Natural killer cell treated with Interleukin-12 subunit alpha and Interleukin-12 subunit beta and Interleukin-15 and Interleukin-18, amount 100 ng/mL, for 72 hours (primary cell): ENCODE results near the gene SFMBT2. TPM values are rescaled to one million over a fixed set of nuclear protein-coding genes. Genes with fewer than 3 reads are reported as not detected.

ENCODE experiments used
- ATAC-seq, 2 donors: fragments of 150-1000 bp; cut with Tn5 transposase in 1 of 2; sonication (Bioruptor Pico), chemical (Tn5 transposase) in 1 of 2; 2 replicates each; pipeline ENCODE4 v1.10.0; 2021
- DNase-seq: peaks from one replicate; pipeline ENCODE4 v3.0.0; 2022; ENCODE audit warnings: low spot score
- H3K27ac Mint-ChIP-seq, 2 donors: 1 replicate in 1 of 2; 2 replicates in 1 of 2; pipeline ENCODE4 v1.8.0; 2022; ENCODE audit warnings: mixed read lengths in 2 of 2, mild to moderate bottlenecking in 1 of 2, moderate library complexity in 1 of 2
- H3K27me3 Mint-ChIP-seq, 2 donors: 1 replicate in 1 of 2; 2 replicates in 1 of 2; pipeline ENCODE4 v1.8.0; 2022; ENCODE audit warnings: mixed read lengths in 2 of 2
- H3K36me3 Mint-ChIP-seq: one replicate; pipeline ENCODE4 v1.8.0; 2022; ENCODE audit warnings: mixed read lengths
- H3K4me1 Mint-ChIP-seq, 2 donors: 1 replicate in 1 of 2; 2 replicates in 1 of 2; pipeline ENCODE4 v1.8.0; 2022; ENCODE audit warnings: low read depth in 2 of 2, mixed read lengths in 2 of 2, mild to moderate bottlenecking in 1 of 2
- H3K4me3 Mint-ChIP-seq: one replicate; pipeline ENCODE4 v1.8.0; 2022; ENCODE audit warnings: mixed read lengths
- H3K9me3 Mint-ChIP-seq: 2 replicates; pipeline ENCODE4 v1.8.0; 2022; ENCODE audit warnings: mixed read lengths
- total RNA-seq, 2 donors: library from RNA; stranded (reverse); gene quantifications; one replicate each; pipeline ENCODE4 v1.2.3, GENCODE V29; 2022

Gene SFMBT2
- total RNA-seq, 2 donors from 2014 or later, result 94.9 to 101 TPM

GRCh38 chr10:7361316-7361715 is 49.5 kb downstream of the SFMBT2 start:
- peaks cover 5% of the 10 kb centered on the region for H3K9me3 Mint-ChIP-seq
- no peak overlapping the region for H3K27ac Mint-ChIP-seq
- ATAC-seq, result no peak
- peaks cover 53 to 62% of the 10 kb centered on the region in 2 donors for H3K4me1 Mint-ChIP-seq
- no peak overlapping the region for H3K4me3 Mint-ChIP-seq
- no peaks in the 10 kb centered on the region for H3K27me3 Mint-ChIP-seq
- peaks cover 56% of the 10 kb centered on the region for H3K36me3 Mint-ChIP-seq
- no peak for DNase-seq

- Mint-ChIP-seq H3K4me3 (no peak overlapping the region), H3K9me3 (peaks cover 5% of the 10 kb centered on the region), H3K27ac (peak overlapping the region in 1 of 2 donors; percentile 37), H3K27me3 (no peaks in the 10 kb centered on the region), H3K4me1 (peaks cover 42 to 58% of the 10 kb centered on the region in 2 donors), H3K36me3 (peaks cover 46% of the 10 kb centered on the region)
- ATAC-seq (no peak), DNase-seq (no peak)
These were observed 50.9 kb downstream of the SFMBT2 start for GRCh38 chr10:7359954-7360353.

- ATAC-seq, result no peak
- Mint-ChIP-seq H3K27ac (peak overlapping the region in 1 of 2 donors; percentile 28), H3K9me3 (peaks cover 5% of the 10 kb centered on the region), H3K4me1 (peaks cover 40 to 56% of the 10 kb centered on the region in 2 donors), H3K27me3 (no peaks in the 10 kb centered on the region), H3K4me3 (no peak overlapping the region), H3K36me3 (peaks cover 45% of the 10 kb centered on the region)
- no peak for DNase-seq
These were observed 51.5 kb downstream of the SFMBT2 start for GRCh38 chr10:7359356-7359755.

- peaks cover 5% of the 10 kb centered on the region for H3K9me3 Mint-ChIP-seq
- DNase-seq, result no peak
- no peak for ATAC-seq
- no peaks in the 10 kb centered on the region for H3K27me3 Mint-ChIP-seq
- peak overlapping the region in 1 of 2 donors; percentile 23 for H3K27ac Mint-ChIP-seq
- no peak overlapping the region for H3K4me3 Mint-ChIP-seq
- peaks cover 26% of the 10 kb centered on the region for H3K36me3 Mint-ChIP-seq
- H3K4me1 Mint-ChIP-seq, result peaks cover 34 to 45% of the 10 kb centered on the region in 2 donors
These were observed 53.6 kb downstream of the SFMBT2 start for GRCh38 chr10:7357193-7357592.

- Mint-ChIP-seq H3K9me3 (peaks cover 5% of the 10 kb centered on the region), H3K27me3 (no peaks in the 10 kb centered on the region), H3K4me3 (no peak overlapping the region), H3K36me3 (peaks cover 24% of the 10 kb centered on the region), H3K27ac (no peak overlapping the region), H3K4me1 (peaks cover 42 to 52% of the 10 kb centered on the region in 2 donors)
- DNase-seq, result no peak
- peak in 1 of 2 donors; percentile 53 for ATAC-seq
These were observed 56.3 kb downstream of the SFMBT2 start for GRCh38 chr10:7354330-7355047.

GRCh38 chr10:7351894-7352293 is 58.9 kb downstream of the SFMBT2 start:
- H3K27me3 Mint-ChIP-seq, result no peaks in the 10 kb centered on the region
- peaks cover 42 to 46% of the 10 kb centered on the region in 2 donors for H3K4me1 Mint-ChIP-seq
- H3K36me3 Mint-ChIP-seq, result peaks cover 17% of the 10 kb centered on the region
- H3K9me3 Mint-ChIP-seq, result no peaks in the 10 kb centered on the region
- H3K4me3 Mint-ChIP-seq, result no peak overlapping the region
- ATAC-seq, result peak in 1 of 2 donors; percentile 48
- H3K27ac Mint-ChIP-seq, result no peak overlapping the region
- no peak for DNase-seq

GRCh38 chr10:7350541-7351195 is 60.2 kb downstream of the SFMBT2 start:
- Mint-ChIP-seq H3K27ac (peak overlapping the region in 1 of 2 donors; percentile 12), H3K27me3 (no peaks in the 10 kb centered on the region), H3K4me3 (no peak overlapping the region), H3K9me3 (no peaks in the 10 kb centered on the region), H3K4me1 (peaks cover 44 to 45% of the 10 kb centered on the region in 2 donors), H3K36me3 (peaks cover 22% of the 10 kb centered on the region)
- ATAC-seq (no peak), DNase-seq (no peak)

GRCh38 chr10:7345717-7346116 is 65.1 kb downstream of the SFMBT2 start:
- H3K4me1 Mint-ChIP-seq, result peaks cover 41 to 51% of the 10 kb centered on the region in 2 donors
- ATAC-seq, result no peak
- no peaks in the 10 kb centered on the region for H3K27me3 Mint-ChIP-seq
- H3K9me3 Mint-ChIP-seq, result no peaks in the 10 kb centered on the region
- peaks cover 23% of the 10 kb centered on the region for H3K36me3 Mint-ChIP-seq
- H3K4me3 Mint-ChIP-seq, result no peak overlapping the region
- H3K27ac Mint-ChIP-seq, result peak overlapping the region in 1 of 2 donors; percentile 17
- no peak for DNase-seq

- DNase-seq, result no peak
- ATAC-seq, result no peak
- Mint-ChIP-seq H3K4me1 (peaks cover 51 to 53% of the 10 kb centered on the region in 2 donors), H3K4me3 (no peak overlapping the region), H3K36me3 (peaks cover 16% of the 10 kb centered on the region), H3K27ac (no peak overlapping the region), H3K9me3 (peaks cover under 1% of the 10 kb centered on the region), H3K27me3 (no peaks in the 10 kb centered on the region)
These were observed 67.8 kb downstream of the SFMBT2 start for GRCh38 chr10:7343040-7343439.

- H3K4me1 Mint-ChIP-seq, result peaks cover 65 to 67% of the 10 kb centered on the region in 2 donors
These were observed 70.5 kb downstream of the SFMBT2 start for GRCh38 chr10:7340179-7340874.

GRCh38 chr10:7339510-7339909 is 71.3 kb downstream of the SFMBT2 start:
- ATAC-seq, result no peak
- Mint-ChIP-seq H3K9me3 (peaks cover 3% of the 10 kb centered on the region), H3K4me3 (no peak overlapping the region), H3K27ac (no peak overlapping the region), H3K36me3 (peaks cover 18% of the 10 kb centered on the region), H3K27me3 (no peaks in the 10 kb centered on the region), H3K4me1 (peaks cover 64 to 70% of the 10 kb centered on the region in 2 donors)
- DNase-seq, result no peak

More at GRCh38 chr10:7340179-7340874, 70.5 kb downstream of the SFMBT2 start:
- ATAC-seq, result no peak
- peaks cover 18% of the 10 kb centered on the region for H3K36me3 Mint-ChIP-seq
- peaks cover 3% of the 10 kb centered on the region for H3K9me3 Mint-ChIP-seq
- no peak for DNase-seq
- H3K4me3 Mint-ChIP-seq, result no peak overlapping the region
- H3K27me3 Mint-ChIP-seq, result no peaks in the 10 kb centered on the region
- H3K27ac Mint-ChIP-seq, result peak overlapping the region; percentile 13 to 40

- Mint-ChIP-seq H3K27ac (peak overlapping the region in 1 of 2 donors; percentile 83), H3K27me3 (no peaks in the 10 kb centered on the region), H3K9me3 (peaks cover 3% of the 10 kb centered on the region), H3K4me1 (peaks cover 60 to 71% of the 10 kb centered on the region in 2 donors), H3K36me3 (peaks cover 15% of the 10 kb centered on the region), H3K4me3 (peak overlapping the region; percentile 10)
- DNase-seq (no peak), ATAC-seq (no peak)
These were observed 72.4 kb downstream of the SFMBT2 start for GRCh38 chr10:7338469-7338868.

GRCh38 chr10:7337431-7338171 is 73.2 kb downstream of the SFMBT2 start:
- H3K27ac Mint-ChIP-seq, result peak overlapping the region; percentile 34 to 83
- H3K9me3 Mint-ChIP-seq, result peaks cover 3% of the 10 kb centered on the region
- DNase-seq (no peak), ATAC-seq (peak; percentile 64 to 71)
- peaks cover 54 to 67% of the 10 kb centered on the region in 2 donors for H3K4me1 Mint-ChIP-seq
- H3K4me3 Mint-ChIP-seq, result peak overlapping the region; percentile 30
- H3K27me3 Mint-ChIP-seq, result no peaks in the 10 kb centered on the region
- H3K36me3 Mint-ChIP-seq, result peaks cover 9% of the 10 kb centered on the region
